Dedifferentiated amniotic fluid mesenchymal stem cell (primary cell): ENCODE results near the gene TMEM130.

Source experiments
- DNase-seq: peaks from one replicate; pipeline ENCODE4 v3.0.0-alpha.2; 2016; ENCODE audit errors: extremely low spot score

TMEM130 gene

GRCh38 chr7:98841179-98841997, 28.4 kb downstream of the TMEM130 start:
- no peak for DNase-seq

DNA sequence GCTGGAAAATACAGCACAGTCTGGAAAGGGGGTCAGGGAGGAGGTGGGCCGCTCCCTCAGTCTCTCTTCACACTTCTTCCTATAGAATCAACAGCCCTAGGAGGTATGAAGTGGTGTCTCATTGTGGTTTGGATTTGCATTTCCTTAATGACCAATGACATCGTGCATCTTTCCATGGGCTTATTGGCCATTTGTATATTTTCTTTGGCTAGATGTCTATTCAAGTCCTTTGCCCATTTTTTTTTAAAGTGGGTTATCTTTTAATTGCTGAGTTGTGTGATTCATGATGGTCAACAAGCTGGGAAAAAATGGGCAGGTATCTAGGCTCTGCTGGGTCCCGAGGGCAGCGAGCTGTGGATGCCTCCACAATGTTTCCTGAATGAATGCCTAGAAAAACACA, 29.1 kb downstream of the TMEM130 start:
- DNase-seq = no peak

DNA sequence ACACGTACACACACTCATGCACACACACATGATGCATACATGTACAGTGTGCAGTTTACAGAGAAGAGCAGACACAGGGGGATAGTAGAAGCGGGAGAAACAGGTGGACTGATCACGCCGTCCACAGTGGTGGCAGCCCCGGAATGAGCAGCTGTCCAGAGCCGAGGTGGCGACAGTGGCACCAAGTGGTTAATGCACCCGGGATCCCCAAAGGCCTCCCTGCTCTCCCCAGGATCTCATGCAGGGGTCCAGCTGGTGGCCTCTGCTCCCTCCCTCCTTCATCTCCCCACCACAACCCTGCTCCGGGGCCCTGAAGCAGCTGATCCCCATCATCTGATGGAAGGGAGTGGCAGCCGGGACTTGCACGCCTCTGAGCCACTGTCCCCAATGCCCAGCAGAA, 29.7 kb downstream of the TMEM130 start:
- no peak for DNase-seq

- no peak for DNase-seq
These were observed 32.2 kb downstream of the TMEM130 start for GRCh38 chr7:98837630-98837972.

- DNase-seq = no peak
These were observed 32.8 kb downstream of the TMEM130 start for GRCh38 chr7:98836811-98837629.

GRCh38 chr7:98834949-98835348, 34.9 kb downstream of the TMEM130 start:
- no peak for DNase-seq

DNA sequence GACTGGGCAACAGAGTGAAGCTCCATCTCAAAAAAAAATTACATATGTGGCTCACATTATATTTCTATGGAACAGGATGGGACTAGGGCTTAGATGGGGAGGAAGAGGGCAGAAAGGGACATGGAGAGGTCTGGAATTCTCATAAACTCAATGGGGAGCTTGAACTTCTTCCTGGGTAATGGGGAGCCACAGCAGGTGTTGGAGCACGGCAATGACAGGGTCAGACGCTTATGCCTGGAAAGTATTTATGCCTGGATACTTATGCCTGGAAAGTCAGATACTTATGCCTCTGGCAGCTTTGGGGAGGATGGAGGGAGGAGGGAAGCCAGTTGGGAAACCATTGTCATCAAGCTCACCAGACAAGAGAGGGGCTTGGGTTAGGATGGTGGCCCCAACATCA, 36.8 kb downstream of the TMEM130 start:
- no peak for DNase-seq

GRCh38 chr7:98831641-98832221, 38.1 kb downstream of the TMEM130 start:
- DNase-seq = no peak

GRCh38 chr7:98830972-98831548, 38.8 kb downstream of the TMEM130 start:
- no peak for DNase-seq

DNA sequence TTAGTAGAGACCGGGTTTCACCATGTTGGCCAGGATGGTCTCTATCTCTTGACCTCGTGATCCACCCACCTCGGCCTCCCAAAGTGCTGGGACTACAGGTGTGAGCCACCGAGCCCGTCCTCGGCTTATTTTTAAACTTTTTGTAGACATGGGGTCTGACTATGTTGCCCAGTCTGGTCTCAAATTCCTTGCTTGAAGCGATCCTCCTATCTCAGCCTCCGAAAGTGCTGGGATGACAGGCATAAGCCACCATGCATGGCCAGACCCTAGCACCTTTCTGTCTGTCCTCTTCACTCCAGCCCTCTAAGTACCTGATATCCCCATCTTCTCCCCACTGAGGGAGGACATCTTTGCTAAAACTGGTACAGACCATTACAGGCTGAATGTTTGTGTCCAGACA, 41.4 kb downstream of the TMEM130 start:
- DNase-seq = no peak

DNA sequence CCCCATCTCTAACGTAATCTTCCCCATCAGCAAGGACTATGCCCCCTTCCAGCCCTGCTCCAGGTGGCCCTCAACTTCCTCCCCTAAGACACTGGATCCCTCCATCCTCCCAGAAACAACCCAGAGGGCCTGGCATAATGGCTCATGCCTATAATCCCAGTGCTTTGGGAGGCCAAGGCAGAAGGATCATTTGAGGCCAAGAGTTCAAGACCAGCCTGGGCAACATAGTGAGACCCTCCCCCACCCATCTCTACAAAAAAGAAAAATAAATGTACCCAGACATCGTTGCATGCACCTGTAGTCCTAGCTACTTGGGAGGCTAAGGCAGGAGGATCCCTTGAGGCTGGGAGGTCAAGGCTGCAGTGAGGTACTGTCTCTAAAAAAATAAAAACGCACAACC, 42.6 kb downstream of the TMEM130 start:
- DNase-seq = no peak

GRCh38 chr7:98826811-98827231, 43.0 kb downstream of the TMEM130 start:
- no peak for DNase-seq

- DNase-seq = no peak
These were observed 43.4 kb downstream of the TMEM130 start for GRCh38 chr7:98826387-98826786.

GRCh38 chr7:98823226-98823625, 46.6 kb downstream of the TMEM130 start:
- no peak for DNase-seq

DNA sequence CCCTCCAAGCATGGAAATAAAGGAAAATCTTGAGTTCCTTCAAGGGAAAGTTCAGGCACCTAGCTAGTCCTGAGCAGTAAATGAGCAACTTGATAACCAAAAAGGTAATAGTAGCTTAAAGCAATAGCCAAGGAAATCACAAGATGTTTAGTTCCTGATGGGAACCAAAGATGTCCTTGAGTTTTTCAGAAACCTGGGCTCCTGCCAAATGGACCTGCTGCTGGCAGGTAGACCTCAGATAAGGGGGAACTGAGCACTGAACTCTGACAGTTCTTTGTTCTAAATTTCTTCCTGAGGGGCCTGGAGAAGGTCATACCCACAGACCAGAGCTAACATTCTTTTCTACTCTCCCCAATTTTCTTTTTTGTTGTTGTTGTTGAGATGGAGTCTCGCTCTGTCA, 48.5 kb downstream of the TMEM130 start:
- DNase-seq = no peak

GRCh38 chr7:98816967-98817710, 52.7 kb downstream of the TMEM130 start:
- DNase-seq = no peak

DNA sequence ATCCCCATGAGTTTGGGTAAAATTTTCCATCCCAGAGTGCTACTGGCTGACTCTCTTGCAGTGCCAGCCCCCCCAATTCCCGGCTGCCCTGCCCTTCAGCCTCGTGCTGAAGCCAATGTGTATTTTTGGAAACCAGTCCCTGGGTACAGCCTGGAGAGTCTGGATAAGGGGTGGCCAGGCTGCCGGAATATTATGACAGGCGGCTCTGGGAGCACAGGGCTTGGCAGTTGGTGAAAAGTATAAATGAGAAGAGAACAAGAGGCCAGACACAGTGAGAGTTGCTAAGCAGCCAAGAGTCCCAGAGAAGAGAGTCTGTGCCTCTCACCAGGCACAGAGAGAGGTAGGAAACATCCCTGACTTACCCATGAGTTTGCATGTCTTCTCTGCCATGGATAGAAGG, 53.6 kb downstream of the TMEM130 start:
- no peak for DNase-seq

DNA sequence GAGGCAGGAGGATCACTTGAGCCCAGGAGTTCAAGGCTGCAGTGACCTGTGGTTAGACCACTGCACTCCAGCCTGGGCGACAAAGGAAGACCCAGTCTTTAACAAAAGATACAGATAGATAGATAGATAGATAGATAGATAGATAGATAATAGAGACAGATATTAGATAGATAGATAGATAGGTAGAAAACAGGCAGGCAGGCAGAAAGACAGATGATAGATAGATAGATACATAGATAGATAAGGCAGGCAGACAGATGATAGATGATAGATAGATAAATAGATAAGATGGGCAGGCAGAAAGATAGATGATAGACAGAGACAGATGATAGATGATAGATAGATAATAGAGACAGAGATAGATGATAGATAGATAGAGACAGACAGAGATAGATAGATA, 54.5 kb downstream of the TMEM130 start:
- no peak for DNase-seq

GRCh38 chr7:98811299-98811698, 58.5 kb downstream of the TMEM130 start:
- no peak for DNase-seq

GRCh38 chr7:98810153-98810802, 59.5 kb downstream of the TMEM130 start:
- DNase-seq = no peak

DNA sequence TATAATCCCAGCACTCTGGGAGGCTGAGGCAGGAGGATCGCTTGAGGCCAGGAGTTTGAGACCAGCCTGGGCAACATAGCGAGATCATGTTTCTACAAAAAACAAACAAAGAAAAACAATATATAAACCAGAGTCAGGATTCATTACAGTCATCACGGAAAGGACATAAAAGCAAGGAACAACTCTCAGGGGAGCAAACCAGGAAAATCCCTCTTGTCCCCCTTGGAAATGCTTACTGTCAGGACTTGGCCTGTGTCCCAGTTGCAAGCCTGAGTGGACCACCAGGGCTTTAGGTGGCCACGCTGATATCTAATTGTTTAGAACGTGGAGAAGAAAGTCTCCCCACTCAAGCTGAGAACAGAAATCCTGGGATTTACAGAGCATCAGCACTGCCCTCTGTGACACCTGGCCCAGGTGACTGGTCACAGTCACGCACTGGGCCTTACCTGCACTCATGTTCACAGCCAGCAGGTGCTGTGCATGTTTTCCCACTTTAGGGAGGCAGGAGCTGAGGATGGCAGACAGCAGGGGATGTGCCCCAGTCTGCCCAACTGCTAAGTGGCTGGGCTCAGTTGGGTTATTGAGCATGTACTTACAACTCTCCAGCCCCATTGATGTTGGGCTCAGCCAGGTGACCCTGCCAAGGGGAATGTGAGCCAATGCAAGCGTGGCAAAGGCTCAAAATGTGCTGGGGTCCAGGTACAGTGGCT, 60.9 kb downstream of the TMEM130 start:
- DNase-seq = no peak
